Hepatocyte (in vitro differentiated cells): ENCODE results near the gene STIM1.

Experiments
- CTCF ChIP-seq: fragments of 200-600 bp; sonication (generic); IDR thresholded peaks from 2 replicates; pipeline ENCODE4 v1.5.1; 2016; ENCODE audit warnings: antibody characterized with exemption, mild to moderate bottlenecking; ENCODE audit not compliant: poor library complexity
- EZH2 ChIP-seq: fragments of 200-600 bp; sonication (generic); IDR thresholded peaks from 2 replicates; pipeline ENCODE4 v1.6.1; 2016; ENCODE audit warnings: antibody characterized with exemption, mild to moderate bottlenecking, borderline replicate concordance

GRCh38 chr11:4049006-4049405, 193.5 kb downstream of the STIM1 start:
- TF ChIP-seq CTCF (no peak), EZH2 (no peak)
